ENCODE results near the gene ZNF277.
"Not testable (repeated sequence)": the region's sequence is repeated elsewhere in the genome, so short reads cannot be mapped to it uniquely, and the experiment has no call there.

Gene ZNF277

GRCh38 chr7:112308974-112309373 is 102.5 kb downstream of the ZNF277 start:
- no peak for FAIRE-seq
- TF ChIP-seq POLR2AphosphoS5 (IDR thresholded peaks at IDR 0.05; ENCODE audit: low read depth, low read length) (no peak), PAX5 (IDR thresholded peaks at IDR 0.05; ENCODE audit: insufficient read depth, low read length, severe bottlenecking) (no peak), SPI1 (IDR thresholded peaks at IDR 0.05; ENCODE audit: low read depth, low read length) (no peak), POU2F2 (IDR thresholded peaks at IDR 0.05; ENCODE audit: low read depth, low read length) (no peak), TAF1 (IDR thresholded peaks at IDR 0.05; ENCODE audit: low read depth, low read length) (no peak), POLR2A (IDR thresholded peaks at IDR 0.05; ENCODE audit: low read depth, low read length) (no peak)
- no peak for DNase-seq (ENCODE audit: insufficient read length, low spot score)

- DNase-seq (ENCODE audit: insufficient read length, low spot score); FAIRE-seq: not testable (repeated sequence)
Measured at GRCh38 chr7:112316803-112317202, 110.3 kb downstream of the ZNF277 start.

- no peak for DNase-seq (ENCODE audit: insufficient read length, low spot score)
- TF ChIP-seq TAF1 (IDR thresholded peaks at IDR 0.05; ENCODE audit: low read depth, low read length) = no peak
- no peak for TF ChIP-seq POU2F2 (IDR thresholded peaks at IDR 0.05; ENCODE audit: low read depth, low read length)
- TF ChIP-seq PAX5 (IDR thresholded peaks at IDR 0.05; ENCODE audit: insufficient read depth, low read length, severe bottlenecking) = no peak
- TF ChIP-seq POLR2AphosphoS5 (IDR thresholded peaks at IDR 0.05; ENCODE audit: low read depth, low read length) = no peak
- TF ChIP-seq SPI1 (IDR thresholded peaks at IDR 0.05; ENCODE audit: low read depth, low read length) = no peak
- no peak for TF ChIP-seq POLR2A (IDR thresholded peaks at IDR 0.05; ENCODE audit: low read depth, low read length)
- FAIRE-seq = no peak
Measured at GRCh38 chr7:112322070-112322469, 115.6 kb downstream of the ZNF277 start.

- FAIRE-seq (no peak), DNase-seq (ENCODE audit: insufficient read length, low spot score) (no peak)
- TF ChIP-seq TAF1 (IDR thresholded peaks at IDR 0.05; ENCODE audit: low read depth, low read length) = no peak
- TF ChIP-seq POLR2AphosphoS5 (IDR thresholded peaks at IDR 0.05; ENCODE audit: low read depth, low read length) = no peak
- TF ChIP-seq PAX5 (IDR thresholded peaks at IDR 0.05; ENCODE audit: insufficient read depth, low read length, severe bottlenecking) = no peak
- TF ChIP-seq POLR2A (IDR thresholded peaks at IDR 0.05; ENCODE audit: low read depth, low read length) = no peak
- no peak for TF ChIP-seq SPI1 (IDR thresholded peaks at IDR 0.05; ENCODE audit: low read depth, low read length)
- no peak for TF ChIP-seq POU2F2 (IDR thresholded peaks at IDR 0.05; ENCODE audit: low read depth, low read length)
Measured at GRCh38 chr7:112327566-112327965, 121.1 kb downstream of the ZNF277 start.

- FAIRE-seq (no peak), DNase-seq (ENCODE audit: insufficient read length, low spot score) (no peak)
- TF ChIP-seq POU2F2 (IDR thresholded peaks at IDR 0.05; ENCODE audit: low read depth, low read length) (no peak), PAX5 (IDR thresholded peaks at IDR 0.05; ENCODE audit: insufficient read depth, low read length, severe bottlenecking) (no peak), SPI1 (IDR thresholded peaks at IDR 0.05; ENCODE audit: low read depth, low read length) (no peak), POLR2AphosphoS5 (IDR thresholded peaks at IDR 0.05; ENCODE audit: low read depth, low read length) (no peak), TAF1 (IDR thresholded peaks at IDR 0.05; ENCODE audit: low read depth, low read length) (no peak), POLR2A (IDR thresholded peaks at IDR 0.05; ENCODE audit: low read depth, low read length) (no peak)
Measured at GRCh38 chr7:112331492-112331891, 125.0 kb downstream of the ZNF277 start.

DNA sequence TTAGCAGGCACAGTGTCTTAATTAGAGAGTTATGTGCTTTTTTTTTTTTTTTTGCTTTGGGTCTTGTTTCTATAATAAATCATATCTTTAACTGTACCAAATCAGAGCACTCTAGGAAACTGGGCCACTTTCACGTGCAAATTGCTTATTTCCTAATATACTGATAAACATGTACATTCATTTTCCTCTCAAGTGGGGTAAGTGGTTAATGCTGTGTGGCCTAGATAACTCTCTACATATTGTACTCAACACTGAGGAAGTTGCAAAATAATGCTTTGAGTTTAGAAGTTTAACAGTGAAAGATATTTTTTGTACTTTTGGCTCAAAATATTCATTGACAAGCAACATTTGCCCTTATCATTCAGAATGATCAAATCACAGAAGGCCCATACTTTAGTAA is 127.9 kb downstream of the ZNF277 start:
- DNase-seq (ENCODE audit: insufficient read length, low spot score) (no peak), FAIRE-seq (no peak)
- TF ChIP-seq SPI1 (IDR thresholded peaks at IDR 0.05; ENCODE audit: low read depth, low read length) (no peak), POU2F2 (IDR thresholded peaks at IDR 0.05; ENCODE audit: low read depth, low read length) (no peak), TAF1 (IDR thresholded peaks at IDR 0.05; ENCODE audit: low read depth, low read length) (no peak), PAX5 (IDR thresholded peaks at IDR 0.05; ENCODE audit: insufficient read depth, low read length, severe bottlenecking) (no peak), POLR2A (IDR thresholded peaks at IDR 0.05; ENCODE audit: low read depth, low read length) (no peak), POLR2AphosphoS5 (IDR thresholded peaks at IDR 0.05; ENCODE audit: low read depth, low read length) (no peak)

DNA sequence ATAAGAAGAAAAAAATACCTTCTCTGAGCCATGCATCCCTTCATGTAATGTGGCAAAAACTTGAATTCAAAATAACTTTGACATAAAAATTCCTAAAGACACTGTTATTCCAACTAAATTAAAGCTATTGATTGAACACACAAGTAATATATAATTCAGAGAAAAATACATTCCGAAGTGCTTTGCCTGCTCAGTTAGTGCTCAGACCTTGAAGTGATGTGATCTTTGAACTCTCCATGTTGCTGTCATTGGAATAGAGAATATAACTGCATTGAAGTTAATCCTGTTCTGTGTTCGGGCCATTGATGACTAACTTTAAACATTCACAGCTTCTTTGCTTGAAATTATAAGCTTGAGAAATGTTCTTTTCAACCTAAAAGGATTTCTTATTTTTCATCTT is 129.8 kb downstream of the ZNF277 start:
- no peak for DNase-seq (ENCODE audit: insufficient read length, low spot score)
- no peak for FAIRE-seq
- TF ChIP-seq POLR2A (IDR thresholded peaks at IDR 0.05; ENCODE audit: low read depth, low read length) (no peak), POLR2AphosphoS5 (IDR thresholded peaks at IDR 0.05; ENCODE audit: low read depth, low read length) (no peak), PAX5 (IDR thresholded peaks at IDR 0.05; ENCODE audit: insufficient read depth, low read length, severe bottlenecking) (no peak), TAF1 (IDR thresholded peaks at IDR 0.05; ENCODE audit: low read depth, low read length) (no peak), POU2F2 (IDR thresholded peaks at IDR 0.05; ENCODE audit: low read depth, low read length) (no peak)

DNA sequence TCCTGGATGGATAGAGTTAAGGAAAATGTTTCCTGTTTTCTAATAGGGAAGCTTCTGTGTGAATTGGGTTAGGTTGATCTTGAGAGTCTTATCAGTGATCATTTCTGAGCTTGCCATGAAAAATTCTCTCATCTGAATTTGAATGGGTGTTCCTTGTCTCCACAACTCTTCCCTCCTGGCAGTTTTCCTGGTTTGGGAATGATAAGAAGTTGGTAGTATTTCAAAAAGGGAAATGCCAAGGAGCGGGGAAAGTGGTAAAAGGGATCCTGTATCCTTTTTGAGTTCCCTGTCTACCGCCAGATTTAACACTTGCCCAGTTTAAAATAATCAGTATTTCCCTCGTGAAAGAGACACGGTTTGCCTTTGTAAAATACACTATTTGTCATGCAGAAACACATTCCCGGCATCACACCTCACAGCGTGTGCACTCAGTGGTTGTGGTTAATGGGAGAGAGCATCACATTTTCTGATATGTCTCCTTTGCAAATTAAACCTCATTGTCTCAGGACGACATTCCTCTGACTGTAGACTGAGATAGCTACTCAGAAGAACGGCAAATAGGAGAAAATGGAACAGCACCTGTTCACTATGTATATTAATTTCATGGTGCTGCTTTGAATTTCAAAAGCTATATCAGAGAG is 130.6 kb downstream of the ZNF277 start:
- no peak for DNase-seq (ENCODE audit: insufficient read length, low spot score)
- FAIRE-seq = no peak
- TF ChIP-seq POLR2A (IDR thresholded peaks at IDR 0.05; ENCODE audit: low read depth, low read length) (no peak), POU2F2 (IDR thresholded peaks at IDR 0.05; ENCODE audit: low read depth, low read length) (no peak), SPI1 (IDR thresholded peaks at IDR 0.05; ENCODE audit: low read depth, low read length) (no peak), POLR2AphosphoS5 (IDR thresholded peaks at IDR 0.05; ENCODE audit: low read depth, low read length) (no peak), PAX5 (IDR thresholded peaks at IDR 0.05; ENCODE audit: insufficient read depth, low read length, severe bottlenecking) (no peak), TAF1 (IDR thresholded peaks at IDR 0.05; ENCODE audit: low read depth, low read length) (no peak)

- TF ChIP-seq PAX5 (IDR thresholded peaks at IDR 0.05; ENCODE audit: insufficient read depth, low read length, severe bottlenecking) (no peak), POU2F2 (IDR thresholded peaks at IDR 0.05; ENCODE audit: low read depth, low read length) (no peak), POLR2A (IDR thresholded peaks at IDR 0.05; ENCODE audit: low read depth, low read length) (no peak), TAF1 (IDR thresholded peaks at IDR 0.05; ENCODE audit: low read depth, low read length) (no peak), POLR2AphosphoS5 (IDR thresholded peaks at IDR 0.05; ENCODE audit: low read depth, low read length) (no peak), SPI1 (IDR thresholded peaks at IDR 0.05; ENCODE audit: low read depth, low read length) (no peak)
- DNase-seq (ENCODE audit: insufficient read length, low spot score) = no peak
- FAIRE-seq = no peak
Measured at GRCh38 chr7:112337892-112338291, 131.4 kb downstream of the ZNF277 start.

DNA sequence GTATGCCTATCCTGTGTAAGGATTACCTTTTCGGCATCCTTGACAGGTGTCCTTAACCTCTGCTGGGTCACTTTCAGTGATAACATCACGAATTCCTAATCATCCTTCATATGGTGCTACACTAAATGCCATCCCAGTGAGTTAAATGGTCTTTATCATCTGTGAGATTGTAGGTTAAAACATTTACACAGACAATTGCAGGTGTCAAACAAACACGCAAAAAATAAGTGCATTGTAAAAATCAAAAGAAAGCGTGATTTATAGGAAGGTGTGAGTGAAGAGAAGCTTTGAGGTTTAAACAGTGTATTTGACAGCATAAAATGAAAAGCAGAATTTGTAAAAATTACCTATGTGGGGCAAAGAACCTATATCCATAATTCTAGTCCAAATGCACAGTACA is 132.3 kb downstream of the ZNF277 start:
- TF ChIP-seq POLR2AphosphoS5 (IDR thresholded peaks at IDR 0.05; ENCODE audit: low read depth, low read length) (no peak), POLR2A (IDR thresholded peaks at IDR 0.05; ENCODE audit: low read depth, low read length) (no peak), POU2F2 (IDR thresholded peaks at IDR 0.05; ENCODE audit: low read depth, low read length) (no peak), SPI1 (IDR thresholded peaks at IDR 0.05; ENCODE audit: low read depth, low read length) (no peak), TAF1 (IDR thresholded peaks at IDR 0.05; ENCODE audit: low read depth, low read length) (no peak)
- FAIRE-seq (no peak), DNase-seq (ENCODE audit: insufficient read length, low spot score) (no peak)
